ENCODE data around the gene POLDIP2.

The POLDIP2 gene

DNA sequence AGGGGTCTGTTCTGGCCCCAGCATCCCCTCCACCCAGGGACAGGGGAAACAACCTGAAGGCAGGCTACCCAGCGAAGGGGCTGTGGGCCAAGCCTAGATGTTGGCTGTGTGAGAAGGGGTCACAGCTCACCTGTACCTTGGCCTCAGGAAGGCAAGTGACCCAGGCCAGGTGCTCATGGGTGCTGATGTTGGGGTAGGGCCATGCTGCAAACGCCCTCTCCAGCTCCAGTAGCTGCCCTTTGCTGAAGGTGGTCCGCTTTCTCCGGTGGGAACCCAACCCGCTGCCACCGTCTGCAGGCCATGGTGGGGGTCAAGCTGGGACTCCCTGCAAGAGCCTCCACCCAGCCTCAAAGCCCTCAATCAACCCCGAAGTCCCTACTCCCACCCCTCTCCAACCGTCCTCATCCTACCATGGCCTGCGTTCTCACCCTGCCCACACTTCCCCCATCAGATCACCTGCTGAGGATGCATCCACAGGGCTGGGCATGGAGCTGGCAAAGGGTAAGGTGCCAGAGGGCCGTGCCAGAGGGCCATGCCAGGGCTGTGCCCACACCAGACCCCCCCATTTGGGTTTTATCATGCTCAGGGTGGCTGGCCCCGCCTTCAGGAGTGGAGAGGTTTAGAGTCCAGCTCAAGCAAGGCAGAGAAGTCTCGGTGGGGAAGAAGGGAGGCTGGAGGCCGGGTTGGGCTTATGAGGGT is 7.5 kb upstream of the POLDIP2 start, which contains the start of gene SEBOX:
Gene SEBOX (minus strand): TSS at position 535 of the 699 bp plus-strand sequence. CDS start 48 bp downstream, at position 487.
- Histone ChIP-seq H3K27me3 (ENCODE audit: control insufficient read depth, insufficient read depth, low read length) (no peaks in the 10 kb centered on the region), H3K4me1 (ENCODE audit: control insufficient read depth, insufficient read depth, low read length) (peaks cover 1% of the 10 kb centered on the region), H3K36me3 (ENCODE audit: control insufficient read depth, insufficient read depth, low read length) (peaks cover 49% of the 10 kb centered on the region), H3K9me3 (ENCODE audit: control insufficient read depth, insufficient read depth, low read depth, low read length) (no peaks in the 10 kb centered on the region), H3K9ac (ENCODE audit: low read length) (no peak within 1 kb of the TSS), H3K27ac (ENCODE audit: low read depth, low read length) (no peak within 1 kb of the TSS), H3K4me3 (ENCODE audit: low read depth, low read length) (no peak within 1 kb of the TSS)

DNA sequence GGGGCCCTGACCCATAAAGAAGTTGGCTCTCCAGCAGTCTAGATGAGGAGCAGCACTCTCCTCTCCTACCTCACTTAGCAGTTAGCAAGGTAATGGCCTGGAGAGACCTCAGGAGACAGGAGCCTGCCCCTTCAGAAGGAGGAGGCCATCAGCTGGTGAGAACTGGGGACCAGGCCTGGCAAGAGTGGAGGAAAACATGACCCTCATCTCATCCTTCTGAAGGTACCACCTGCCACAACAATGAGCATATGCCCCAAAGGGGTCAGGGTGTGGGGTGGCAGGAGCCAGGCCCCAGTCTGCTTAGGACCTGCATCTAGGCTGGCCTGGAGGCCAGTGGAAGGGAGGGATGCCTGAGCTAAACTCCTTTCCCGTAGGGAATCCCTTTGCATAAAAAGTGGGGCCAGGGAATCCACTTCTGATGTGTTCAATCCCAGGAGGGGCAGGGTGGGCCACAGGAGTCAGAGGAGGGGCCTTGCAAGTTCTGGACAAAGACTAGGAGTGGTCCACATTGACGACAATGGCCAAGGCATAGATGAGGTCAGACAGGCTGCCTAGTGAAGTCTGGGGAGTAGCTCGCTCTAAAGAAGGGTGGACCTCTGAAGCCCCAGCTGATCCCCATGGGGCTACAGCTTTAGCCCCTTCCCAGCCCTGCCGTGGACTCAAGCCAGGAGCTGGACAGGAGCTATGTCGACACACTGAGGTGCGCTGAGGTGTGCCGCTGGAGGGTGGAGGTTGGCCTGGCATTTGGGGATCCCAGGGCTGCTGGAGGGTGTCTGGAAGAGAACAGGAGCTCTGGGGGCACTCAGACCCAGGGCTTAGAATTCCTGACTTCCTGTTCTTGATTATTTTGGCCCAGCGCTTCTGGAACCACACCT is 6.7 kb upstream of the POLDIP2 start:
- H3K9ac ChIP-seq (ENCODE audit: low read length): no peak overlapping the region
- H3K27me3 ChIP-seq (ENCODE audit: control insufficient read depth, insufficient read depth, low read length): no peaks in the 10 kb centered on the region
- no peaks in the 10 kb centered on the region for H3K4me1 ChIP-seq (ENCODE audit: control insufficient read depth, insufficient read depth, low read length)
- no peaks in the 10 kb centered on the region for H3K9me3 ChIP-seq (ENCODE audit: control insufficient read depth, insufficient read depth, low read depth, low read length)
- no peak overlapping the region for H3K27ac ChIP-seq (ENCODE audit: low read depth, low read length)
- H3K36me3 ChIP-seq (ENCODE audit: control insufficient read depth, insufficient read depth, low read length): peaks cover 55% of the 10 kb centered on the region
- no peak overlapping the region for H3K4me3 ChIP-seq (ENCODE audit: low read depth, low read length)

GRCh38 chr17:28363186-28363585 is 5.9 kb upstream of the POLDIP2 start:
- Histone ChIP-seq H3K9ac (ENCODE audit: low read length) (no peak overlapping the region), H3K27me3 (ENCODE audit: control insufficient read depth, insufficient read depth, low read length) (no peaks in the 10 kb centered on the region), H3K36me3 (ENCODE audit: control insufficient read depth, insufficient read depth, low read length) (peaks cover 58% of the 10 kb centered on the region)

DNA sequence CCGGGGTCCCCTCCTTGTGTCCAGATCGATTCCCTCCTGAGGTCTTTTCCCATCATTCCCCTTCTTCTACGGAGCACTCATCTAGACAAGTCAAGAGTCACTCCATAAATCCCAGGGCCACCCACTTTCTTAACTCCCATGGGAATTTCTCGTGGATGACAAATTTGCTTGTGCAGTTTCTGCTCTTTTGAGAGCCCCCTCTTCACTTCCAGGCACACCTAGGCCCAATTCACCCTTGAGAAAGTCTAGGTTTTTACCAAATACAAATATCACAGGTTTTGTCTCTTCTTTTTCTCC is 522 bp upstream of the POLDIP2 start:
- Histone ChIP-seq H3K36me3 (ENCODE audit: control insufficient read depth, insufficient read depth, low read length) (peaks cover 59% of the 10 kb centered on the region), H3K4me3 (ENCODE audit: low read depth, low read length) (peak overlapping the region; percentile 95), H3K9ac (ENCODE audit: low read length) (peak overlapping the region; percentile 96)

More at GRCh38 chr17:28363186-28363585, 5.9 kb upstream of the POLDIP2 start:
- Histone ChIP-seq H3K9me3 (ENCODE audit: control insufficient read depth, insufficient read depth, low read depth, low read length) (no peaks in the 10 kb centered on the region), H3K4me3 (ENCODE audit: low read depth, low read length) (no peak overlapping the region), H3K4me1 (ENCODE audit: control insufficient read depth, insufficient read depth, low read length) (peaks cover 3% of the 10 kb centered on the region), H3K27ac (ENCODE audit: low read depth, low read length) (no peak overlapping the region)

GRCh38 chr17:28350271-28350670 is 7.1 kb downstream of the POLDIP2 start:
- no peaks in the 10 kb centered on the region for H3K9me3 ChIP-seq (ENCODE audit: control insufficient read depth, insufficient read depth, low read depth, low read length)
- peaks cover 95% of the 10 kb centered on the region for H3K36me3 ChIP-seq (ENCODE audit: control insufficient read depth, insufficient read depth, low read length)
- H3K27ac ChIP-seq (ENCODE audit: low read depth, low read length): no peak overlapping the region
- H3K4me1 ChIP-seq (ENCODE audit: control insufficient read depth, insufficient read depth, low read length): peaks cover 13% of the 10 kb centered on the region; the same call in 1 of the 2 replicates
- no peak overlapping the region for H3K9ac ChIP-seq (ENCODE audit: low read length)
- H3K27me3 ChIP-seq (ENCODE audit: control insufficient read depth, insufficient read depth, low read length): no peaks in the 10 kb centered on the region
- no peak overlapping the region for H3K4me3 ChIP-seq (ENCODE audit: low read depth, low read length)

More for the DNA sequence above, 522 bp upstream of the POLDIP2 start:
- peaks cover 10% of the 10 kb centered on the region for H3K4me1 ChIP-seq (ENCODE audit: control insufficient read depth, insufficient read depth, low read length)
- peak overlapping the region; percentile 86 for H3K27ac ChIP-seq (ENCODE audit: low read depth, low read length)
- H3K27me3 ChIP-seq (ENCODE audit: control insufficient read depth, insufficient read depth, low read length): no peaks in the 10 kb centered on the region
- H3K9me3 ChIP-seq (ENCODE audit: control insufficient read depth, insufficient read depth, low read depth, low read length): no peaks in the 10 kb centered on the region

- Histone ChIP-seq H3K9ac (ENCODE audit: low read length) (no peak overlapping the region), H3K27ac (ENCODE audit: low read depth, low read length) (no peak overlapping the region), H3K4me1 (ENCODE audit: control insufficient read depth, insufficient read depth, low read length) (peaks cover 13% of the 10 kb centered on the region; the same call in 1 of the 2 replicates), H3K36me3 (ENCODE audit: control insufficient read depth, insufficient read depth, low read length) (peaks cover 97% of the 10 kb centered on the region), H3K9me3 (ENCODE audit: control insufficient read depth, insufficient read depth, low read depth, low read length) (no peaks in the 10 kb centered on the region), H3K27me3 (ENCODE audit: control insufficient read depth, insufficient read depth, low read length) (no peaks in the 10 kb centered on the region), H3K4me3 (ENCODE audit: low read depth, low read length) (no peak overlapping the region)
Observed at GRCh38 chr17:28348979-28349378, 8.3 kb downstream of the POLDIP2 start.

DNA sequence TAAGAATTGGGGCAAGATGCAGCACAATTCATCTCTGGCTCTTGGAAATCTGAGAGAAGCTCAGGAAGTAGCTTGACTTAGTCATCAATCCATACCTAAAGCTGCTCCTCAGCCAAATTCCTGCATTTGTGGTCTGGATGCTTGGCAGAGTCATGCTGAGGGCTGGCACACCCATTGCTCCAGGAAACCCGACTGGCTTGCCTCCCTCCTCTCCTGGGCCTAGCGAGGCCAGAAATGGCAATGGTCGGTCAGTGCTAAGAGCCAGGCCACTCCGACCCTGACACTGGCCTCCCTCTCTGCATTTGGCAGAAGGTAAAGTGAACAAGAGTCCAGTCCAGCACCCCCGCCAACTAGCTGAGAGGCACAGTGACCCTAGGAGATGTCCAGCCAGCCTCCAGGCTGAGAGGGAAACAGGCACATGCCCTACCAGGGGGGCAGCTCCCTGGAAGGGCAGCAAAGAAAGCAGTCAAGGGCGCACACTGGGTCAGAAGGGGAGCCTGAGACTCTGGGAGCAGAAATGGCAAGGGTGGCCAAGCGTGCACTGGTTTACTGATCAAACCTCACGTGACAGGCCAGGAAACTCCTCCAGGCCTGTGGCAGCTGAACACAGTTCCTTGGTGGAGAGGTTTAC is 10.0 kb downstream of the POLDIP2 start:
- no peak overlapping the region for H3K4me3 ChIP-seq (ENCODE audit: low read depth, low read length)
- 0 out of 2 replicates have a peak overlapping the region, but pooled peaks have one; percentile 34 for H3K27ac ChIP-seq (ENCODE audit: low read depth, low read length)
- H3K27me3 ChIP-seq (ENCODE audit: control insufficient read depth, insufficient read depth, low read length): no peaks in the 10 kb centered on the region
- peaks cover 97% of the 10 kb centered on the region for H3K36me3 ChIP-seq (ENCODE audit: control insufficient read depth, insufficient read depth, low read length)
- H3K9me3 ChIP-seq (ENCODE audit: control insufficient read depth, insufficient read depth, low read depth, low read length): no peaks in the 10 kb centered on the region
- H3K4me1 ChIP-seq (ENCODE audit: control insufficient read depth, insufficient read depth, low read length): peaks cover 13% of the 10 kb centered on the region; the same call in 1 of the 2 replicates
- peak overlapping the region; percentile 30 for H3K9ac ChIP-seq (ENCODE audit: low read length)

DNA sequence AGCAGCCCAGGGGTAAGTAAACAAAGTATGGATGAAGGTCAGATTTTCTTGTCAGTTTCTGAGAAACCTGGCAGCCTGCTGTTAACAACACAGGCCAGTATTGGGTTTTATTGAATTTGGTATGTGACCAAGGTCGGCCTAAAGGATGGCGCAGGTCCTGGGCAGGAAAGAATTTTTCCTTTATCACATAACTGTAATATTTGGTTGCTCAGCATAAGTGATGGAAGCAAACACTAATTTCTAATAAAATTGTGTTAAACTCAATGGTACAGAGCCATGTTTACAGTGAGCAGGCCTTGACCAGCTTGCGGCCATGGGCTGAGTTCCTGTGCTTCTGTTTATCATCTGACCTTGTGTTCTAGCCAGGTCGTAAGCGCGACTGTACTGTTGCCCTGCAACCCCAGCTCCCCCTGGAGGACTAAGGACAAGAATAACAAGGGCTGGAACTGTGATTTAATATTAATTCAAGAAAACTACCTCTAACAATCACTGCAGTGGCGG is 10.5 kb downstream of the POLDIP2 start:
- Histone ChIP-seq H3K27ac (ENCODE audit: low read depth, low read length) (peak overlapping the region; percentile 34; the same call in 1 of the 2 replicates), H3K9ac (ENCODE audit: low read length) (no peak overlapping the region), H3K4me3 (ENCODE audit: low read depth, low read length) (no peak overlapping the region), H3K9me3 (ENCODE audit: control insufficient read depth, insufficient read depth, low read depth, low read length) (no peaks in the 10 kb centered on the region), H3K4me1 (ENCODE audit: control insufficient read depth, insufficient read depth, low read length) (peaks cover 13% of the 10 kb centered on the region; the same call in 1 of the 2 replicates), H3K36me3 (ENCODE audit: control insufficient read depth, insufficient read depth, low read length) (peaks cover 98% of the 10 kb centered on the region), H3K27me3 (ENCODE audit: control insufficient read depth, insufficient read depth, low read length) (no peaks in the 10 kb centered on the region)

GRCh38 chr17:28346199-28346580 is 11.1 kb downstream of the POLDIP2 start:
- Histone ChIP-seq H3K27me3 (ENCODE audit: control insufficient read depth, insufficient read depth, low read length) (no peaks in the 10 kb centered on the region), H3K36me3 (ENCODE audit: control insufficient read depth, insufficient read depth, low read length) (peaks cover 98% of the 10 kb centered on the region), H3K4me1 (ENCODE audit: control insufficient read depth, insufficient read depth, low read length) (peaks cover 13% of the 10 kb centered on the region; the same call in 1 of the 2 replicates), H3K4me3 (ENCODE audit: low read depth, low read length) (no peak overlapping the region), H3K9ac (ENCODE audit: low read length) (no peak overlapping the region), H3K27ac (ENCODE audit: low read depth, low read length) (no peak overlapping the region), H3K9me3 (ENCODE audit: control insufficient read depth, insufficient read depth, low read depth, low read length) (no peaks in the 10 kb centered on the region)

DNA sequence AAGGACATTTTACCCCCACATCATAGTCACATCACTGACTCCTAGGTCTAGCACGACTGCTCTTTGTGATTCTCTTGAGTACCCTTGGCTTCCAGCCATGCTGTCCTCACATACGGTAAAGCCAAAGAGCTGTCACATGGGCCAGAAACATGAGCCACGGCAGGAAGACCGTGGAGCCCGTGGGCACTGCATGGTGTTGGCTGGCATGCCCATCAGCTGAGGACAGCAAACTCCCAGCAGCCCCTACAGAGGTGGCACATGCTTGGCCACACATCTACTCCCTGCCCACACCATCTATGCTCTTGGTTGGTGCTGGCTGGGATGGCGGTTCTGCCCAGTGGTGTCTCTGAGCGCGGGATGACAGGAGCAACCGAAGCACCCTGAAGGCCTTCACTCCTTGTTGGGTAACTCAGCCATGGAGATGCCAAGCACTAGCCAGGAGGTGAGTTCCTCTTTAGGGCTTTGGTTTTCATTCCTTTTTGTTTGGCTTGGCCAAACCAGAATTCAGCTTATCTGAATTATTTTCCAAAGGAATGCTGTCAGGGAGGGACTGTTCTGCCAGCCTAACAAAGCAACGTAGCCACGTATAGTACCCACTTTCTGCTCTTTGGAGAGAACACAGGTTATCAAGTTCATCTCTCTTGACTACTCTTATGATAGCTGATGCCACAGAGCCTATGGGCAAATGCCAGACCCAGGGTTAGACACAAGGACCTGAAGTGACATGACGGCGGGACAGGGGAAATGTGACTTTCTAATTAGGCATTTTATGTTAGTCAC is 11.7 kb downstream of the POLDIP2 start:
- Histone ChIP-seq H3K27ac (ENCODE audit: low read depth, low read length) (no peak overlapping the region), H3K36me3 (ENCODE audit: control insufficient read depth, insufficient read depth, low read length) (peaks cover 98% of the 10 kb centered on the region)

More for the DNA sequence above, 11.7 kb downstream of the POLDIP2 start:
- Histone ChIP-seq H3K27me3 (ENCODE audit: control insufficient read depth, insufficient read depth, low read length) (no peaks in the 10 kb centered on the region), H3K9ac (ENCODE audit: low read length) (no peak overlapping the region), H3K4me1 (ENCODE audit: control insufficient read depth, insufficient read depth, low read length) (peaks cover 13% of the 10 kb centered on the region; the same call in 1 of the 2 replicates), H3K4me3 (ENCODE audit: low read depth, low read length) (no peak overlapping the region), H3K9me3 (ENCODE audit: control insufficient read depth, insufficient read depth, low read depth, low read length) (no peaks in the 10 kb centered on the region)
